Endothelial cell of umbilical vein (primary cell): ENCODE data around the gene RNU1-2. TPM values are rescaled to one million over a fixed set of nuclear protein-coding genes. Genes with fewer than 3 reads are reported as not detected.
"Not testable (repeated sequence)": the region's sequence is repeated elsewhere in the genome, so short reads cannot be mapped to it uniquely, and the experiment has no call there.

ENCODE experiments used
- BruUV-seq: library from RNA; stranded (reverse); fragments of 400-500 nt; replicated peaks from 2 replicates; lab custom pipeline; 2021; lab: Mats Ljungman, UMichigan
- CTCF ChIA-PET: fragments of 300-600, 350-600 bp; sonication (Branson Sonifier 250); formaldehyde crosslinking; loops from one replicate; lab custom pipeline; 2021; ENCODE audit warnings: antibody characterized with exemption, inconsistent platforms; lab: Charles Lee
- POLR2A ChIA-PET: fragments of 300-600, 350-600 bp; sonication (Branson Sonifier 250); formaldehyde crosslinking; loops from one replicate; lab custom pipeline; 2021; ENCODE audit warnings: antibody characterized with exemption, inconsistent platforms; lab: Charles Lee
- DNase-seq: peaks from one replicate; pipeline ENCODE4 v3.0.0-alpha.2; 2011; ENCODE audit warnings: low read depth, low spot score
- FAIRE-seq: peaks from 2 replicates; lab custom pipeline; 2011; peaks lifted over from hg19 to GRCh38; lab: Jason Lieb, UNC
- H2AFZ ChIP-seq: 2 replicates; pipeline ENCODE4 v1.6.0; 2012; ENCODE audit warnings: low read depth, low read length, control low read depth, inconsistent platforms
- H3K27ac ChIP-seq: 2 replicates; pipeline ENCODE4 v1.5.1; 2011; ENCODE audit warnings: low read depth, mild to moderate bottlenecking, control low read depth, low read length, moderate library complexity; ENCODE audit not compliant: insufficient read depth
- H3K27me3 ChIP-seq, 2 experiments: 2 replicates each; pipeline versions ENCODE4 v1.6.0 to v1.6.1; 2011; ENCODE audit warnings: low read length in 2 of 2, mixed read lengths in 1 of 2; ENCODE audit not compliant: control insufficient read depth in 2 of 2, insufficient read depth in 2 of 2
- H3K36me3 ChIP-seq, 2 experiments: 2 replicates in 1 of 2; 3 replicates in 1 of 2; pipeline ENCODE4 v1.5.1; 2011; ENCODE audit warnings: low read length in 2 of 2, mild to moderate bottlenecking in 1 of 2, moderate library complexity in 1 of 2; ENCODE audit not compliant: control insufficient read depth in 2 of 2, insufficient read depth in 2 of 2; ENCODE audit errors: extremely low read depth in 1 of 2
- H3K4me1 ChIP-seq: 3 replicates; pipeline ENCODE4 v1.5.1; 2011; ENCODE audit warnings: mild to moderate bottlenecking, low read length; ENCODE audit not compliant: control insufficient read depth, insufficient read depth; ENCODE audit errors: extremely low read depth
- H3K4me2 ChIP-seq: 2 replicates; pipeline ENCODE4 v1.6.1; 2011; ENCODE audit warnings: low read length, control low read depth, mixed read lengths; ENCODE audit not compliant: insufficient read depth
- H3K4me3 ChIP-seq, 3 experiments: fragments of 200-600 bp in 1 of 3; sonication (generic), shearing (Covaris generic) in 1 of 3; replicated peaks in 1 of 3; 2 replicates each; pipeline ENCODE4 v1.5.1; 2011 to 2016; ENCODE audit warnings: control low read depth in 3 of 3, low read length in 3 of 3, mild to moderate bottlenecking in 2 of 3, inconsistent platforms in 1 of 3, low read depth in 1 of 3, moderate library complexity in 1 of 3; ENCODE audit not compliant: insufficient read depth in 1 of 3
- H3K79me2 ChIP-seq: 2 replicates; pipeline ENCODE4 v1.6.0; 2012; ENCODE audit warnings: low read length, inconsistent platforms; ENCODE audit not compliant: control insufficient read depth, insufficient read depth
- H3K9ac ChIP-seq: replicated peaks from 2 replicates; pipeline ENCODE3; 2011; ENCODE audit warnings: low read length, control low read depth; ENCODE audit not compliant: insufficient read depth; ENCODE audit errors: extremely low read depth
- H3K9me1 ChIP-seq: replicated peaks from 3 replicates; pipeline ENCODE4 v1.6.0; 2011; ENCODE audit warnings: mild to moderate bottlenecking, low read length; ENCODE audit not compliant: control insufficient read depth, insufficient read depth; ENCODE audit errors: extremely low read depth
- H3K9me3 ChIP-seq: replicated peaks from 2 replicates; pipeline ENCODE4 v1.5.1; 2012; ENCODE audit warnings: low read length, inconsistent platforms; ENCODE audit not compliant: control insufficient read depth, insufficient read depth
- H4K20me1 ChIP-seq: replicated peaks from 2 replicates; pipeline ENCODE3; 2011; ENCODE audit warnings: mild to moderate bottlenecking, low read length; ENCODE audit not compliant: control insufficient read depth, insufficient read depth; ENCODE audit errors: extremely low read depth
- CTCF ChIP-seq, 2 donors: IDR thresholded peaks; 1 replicate in 1 of 2; 2 replicates in 1 of 2; pipeline ENCODE4 v1.5.1; 2011; ENCODE audit warnings: low read length in 2 of 2, mild to moderate bottlenecking in 2 of 2, moderate library complexity in 2 of 2, control low read depth in 1 of 2, inconsistent platforms in 1 of 2, low read depth in 1 of 2; ENCODE audit not compliant: insufficient read depth in 1 of 2; ENCODE audit errors: extremely low read depth in 1 of 2
- EZH2 ChIP-seq: IDR thresholded peaks from 2 replicates; pipeline ENCODE4 v1.6.1; 2012; ENCODE audit warnings: borderline replicate concordance, low read depth, mild to moderate bottlenecking, moderate library complexity, low read length, inconsistent platforms; ENCODE audit not compliant: severe bottlenecking
- FOS ChIP-seq: IDR thresholded peaks from 2 replicates; pipeline ENCODE4 v1.6.1; 2011; ENCODE audit warnings: mild to moderate bottlenecking, low read length, moderate library complexity, borderline replicate concordance; ENCODE audit not compliant: insufficient read depth
- GATA2 ChIP-seq: IDR thresholded peaks from 2 replicates; pipeline ENCODE4 v1.7.0; 2011; ENCODE audit warnings: low read depth, mild to moderate bottlenecking, moderate library complexity, mixed read lengths, low read length; ENCODE audit not compliant: insufficient read length, insufficient read depth
- JUN ChIP-seq: IDR thresholded peaks from 2 replicates; pipeline ENCODE4 v1.6.1; 2011; ENCODE audit warnings: borderline replicate concordance, low read depth; ENCODE audit not compliant: insufficient read length, insufficient read depth
- MAX ChIP-seq: IDR thresholded peaks from 2 replicates; pipeline ENCODE4 v1.6.1; 2011; ENCODE audit not compliant: insufficient read depth, insufficient read length
- MYC ChIP-seq: IDR thresholded peaks from one replicate; pipeline ENCODE4 v1.6.1; 2011; ENCODE audit warnings: mild to moderate bottlenecking, low read depth, low read length
- POLR2A ChIP-seq: IDR thresholded peaks from 2 replicates; pipeline ENCODE4 v1.6.1; 2012; ENCODE audit warnings: low read depth, mild to moderate bottlenecking, control low read depth, low read length
- POLR2AphosphoS5 ChIP-seq: IDR thresholded peaks from 2 replicates; pipeline ENCODE4 v1.6.1; 2012; ENCODE audit warnings: low read depth, mild to moderate bottlenecking, control low read depth, low read length, moderate library complexity; ENCODE audit not compliant: insufficient read depth
- dilution Hi-C: fragments of 300-500 bp; cut with MboI; formaldehyde crosslinking; loops from one replicate; pipeline ENCODE4 v1.15.0; 2019; ENCODE audit warnings: low sequenced_read_pairs; ENCODE audit not compliant: extremely low pct_ligation_motif_present
- intact Hi-C: fragments of 100-400 bp; cut with micrococcal nuclease; formaldehyde crosslinking; loops from one replicate; pipeline ENCODE4 v1.10.0; 2022
- polyA plus RNA-seq, 4 experiments: library from polyadenylated mRNA; depleted of rRNA in 3 of 4; stranded (reverse) in 3 of 4; unstranded in 1 of 4; fragments of >200 nt; gene quantifications; 2 replicates each; pipeline versions ENCODE4 v1.2.1 to v1.2.3, GENCODE V29; 2011 to 2012; ENCODE audit warnings: missing spikeins in 1 of 4
- total RNA-seq: library from RNA; stranded (reverse); gene quantifications from 2 replicates; pipeline ENCODE4 v1.2.3, GENCODE V29; 2021

Gene RNU1-2
- total and polyA plus RNA-seq, 2 donors (not counting 3 experiments of a cell fraction or from before 2014, with no cell fraction given), result 206 to 1,319 TPM

GRCh38 chr1:16918371-16918770 lies 22.6 kb downstream of the RNU1-2 start:
- Histone ChIP-seq H3K79me2 (no peaks in the 10 kb centered on the region), H3K27ac (no peak overlapping the region), H3K27me3 (no peaks in the 10 kb centered on the region), H3K9me1 (no peaks in the 10 kb centered on the region), H3K4me2 (no peak overlapping the region), H3K9ac (no peak overlapping the region), H3K9me3 (no peaks in the 10 kb centered on the region), H3K36me3 (no peaks in the 10 kb centered on the region), H3K4me3 (no peak overlapping the region), H4K20me1 (no peaks in the 10 kb centered on the region), H2AFZ (no peak overlapping the region), H3K4me1 (peaks cover 9% of the 10 kb centered on the region)
- DNase-seq (no peak), FAIRE-seq (no peak)
- intact Hi-C loops, result no loop called here
- no TSS peak for BruUV-seq
- POLR2A ChIA-PET, result no interaction called here
- dilution Hi-C loops, result no loop called here
- TF ChIP-seq FOS, result no peak
- TF ChIP-seq CTCF (IDR thresholded peaks at IDR 0.05; ENCODE audit: extremely low read depth in 1 of 2, insufficient read depth in 1 of 2, low read depth in 1 of 2, low read length in 2 of 2), result no peak
- TF ChIP-seq POLR2AphosphoS5, result no peak
- TF ChIP-seq JUN, result no peak
- no peak for TF ChIP-seq POLR2A
- no peak for TF ChIP-seq MYC
- no peak for TF ChIP-seq EZH2
- TF ChIP-seq MAX, result no peak
- no peak for TF ChIP-seq GATA2
- CTCF ChIA-PET, result interaction anchor here (0.9 kb wide), 1 partner anchor 14 kb away, joined by 5 read pairs; no protein-coding TSS in a partner anchor

GRCh38 chr1:16918936-16919665 lies 23.3 kb downstream of the RNU1-2 start:
- intact Hi-C loops, H3K9me3 ChIP-seq, H4K20me1 ChIP-seq, H3K79me2 ChIP-seq, H3K27ac ChIP-seq, H3K9me1 ChIP-seq, H3K4me2 ChIP-seq, BruUV-seq, H3K9ac ChIP-seq, dilution Hi-C loops, H3K27me3 ChIP-seq, H3K4me3 ChIP-seq, H3K36me3 ChIP-seq, H2AFZ ChIP-seq, H3K4me1 ChIP-seq, DNase-seq: not testable (repeated sequence)
- FAIRE-seq, result peak; percentile 82
- POLR2A ChIA-PET, result interaction anchor here (1.0 kb wide), 1 partner anchor 14 kb away, joined by 4 read pairs; no protein-coding TSS in a partner anchor
- CTCF ChIA-PET, result interaction anchor here (0.9 kb wide), 1 partner anchor 14 kb away, joined by 5 read pairs; no protein-coding TSS in a partner anchor
